GM23338 (cell line): ENCODE data around the gene LOXHD1. TPM values are rescaled to one million over a fixed set of nuclear protein-coding genes. Genes with fewer than 3 reads are reported as not detected.

ENCODE experiments used
- ATAC-seq: fragments of 200-7000 bp; cut with Tn5 transposase; 3 replicates; pipeline ENCODE4 v1.9.1; 2020
- DNase-seq: peaks from one replicate; pipeline ENCODE4 v3.0.0-alpha.2; 2015; ENCODE audit warnings: low spot score
- H2AFZ ChIP-seq: fragments of 200-600 bp; sonication (generic); 2 replicates; pipeline ENCODE4 v1.8.0; 2016; ENCODE audit warnings: antibody characterized with exemption, mild to moderate bottlenecking, moderate library complexity
- H3F3A ChIP-seq: fragments of 200-600 bp; sonication (generic); replicated peaks from 2 replicates; pipeline ENCODE4 v1.8.0; 2017; ENCODE audit warnings: antibody characterized with exemption, mixed run types, low read depth
- H3K27ac ChIP-seq: fragments of 200-600 bp; sonication (generic); 2 replicates; pipeline ENCODE4 v1.6.1; 2016; ENCODE audit warnings: low read depth
- H3K27me3 ChIP-seq: fragments of 200-600 bp; sonication (generic); 2 replicates; pipeline ENCODE4 v1.8.0; 2016; ENCODE audit warnings: mild to moderate bottlenecking, mixed run types, moderate library complexity; ENCODE audit not compliant: insufficient read depth
- H3K36me3 ChIP-seq: fragments of 200-600 bp; sonication (generic); 2 replicates; pipeline ENCODE4 v1.8.0; 2016; ENCODE audit warnings: mild to moderate bottlenecking; ENCODE audit not compliant: insufficient read depth
- H3K4me1 ChIP-seq: fragments of 200-600 bp; sonication (generic); 2 replicates; pipeline ENCODE4 v1.8.0; 2016; ENCODE audit warnings: mild to moderate bottlenecking, moderate library complexity; ENCODE audit not compliant: insufficient read depth
- H3K4me2 ChIP-seq: fragments of 200-600 bp; sonication (generic); 2 replicates; pipeline ENCODE4 v1.7.1; 2017; ENCODE audit warnings: mixed run types
- H3K4me3 ChIP-seq: fragments of 200-600 bp; sonication (generic); 2 replicates; pipeline ENCODE4 v1.6.1; 2016; ENCODE audit warnings: mixed run types
- H3K79me2 ChIP-seq: fragments of 200-600 bp; sonication (generic); replicated peaks from 2 replicates; pipeline ENCODE4 v1.8.0; 2017; ENCODE audit warnings: mild to moderate bottlenecking; ENCODE audit not compliant: insufficient read depth
- H3K9me2 ChIP-seq: fragments of 200-600 bp; sonication (generic); 2 replicates; pipeline ENCODE4 v1.8.0; 2017; ENCODE audit not compliant: insufficient read depth
- H4K20me1 ChIP-seq: fragments of 200-600 bp; sonication (generic); replicated peaks from 2 replicates; pipeline ENCODE4 v1.8.0; 2017; ENCODE audit warnings: mild to moderate bottlenecking; ENCODE audit not compliant: insufficient read depth
- H3K27ac Mint-ChIP-seq: 2 replicates; pipeline ENCODE4 v1.8.0; 2020; ENCODE audit warnings: inconsistent platforms, mild to moderate bottlenecking, moderate library complexity, mixed read lengths
- H3K27me3 Mint-ChIP-seq: 3 replicates; pipeline ENCODE4 v1.8.0; 2022; ENCODE audit warnings: low read depth, mild to moderate bottlenecking, moderate library complexity, mixed read lengths, inconsistent platforms; ENCODE audit not compliant: insufficient read depth, poor library complexity
- H3K36me3 Mint-ChIP-seq: 3 replicates; pipeline ENCODE4 v1.8.0; 2021; ENCODE audit warnings: low read depth, mild to moderate bottlenecking, inconsistent platforms, moderate library complexity, mixed read lengths
- H3K4me1 Mint-ChIP-seq: 3 replicates; pipeline ENCODE4 v1.8.0; 2020; ENCODE audit warnings: mild to moderate bottlenecking, inconsistent platforms, mixed read lengths
- H3K4me3 Mint-ChIP-seq: 3 replicates; pipeline ENCODE4 v1.8.0; 2021; ENCODE audit warnings: moderate library complexity, mild to moderate bottlenecking, inconsistent platforms, mixed read lengths
- H3K9me3 Mint-ChIP-seq: 3 replicates; pipeline ENCODE4 v1.8.0; 2020; ENCODE audit warnings: moderate library complexity, mild to moderate bottlenecking, inconsistent platforms, mixed read lengths
- CREB1 ChIP-seq: fragments of 250-450 bp; sonication (Bioruptor Pico); IDR thresholded peaks from 2 replicates; pipeline ENCODE4 v1.5.0; 2020; ENCODE audit warnings: low read depth, mild to moderate bottlenecking, moderate library complexity
- CTCF ChIP-seq, 2 experiments: fragments of 200-600 bp in 1 of 2; sonication (generic) in 1 of 2; conservative IDR thresholded peaks; 2 replicates each; pipeline versions ENCODE4 v1.5.1 to v1.6.1; 2016 to 2017; ENCODE audit warnings: antibody characterized with exemption in 2 of 2, low read depth in 2 of 2, mild to moderate bottlenecking in 2 of 2, moderate library complexity in 1 of 2
- EZH2 ChIP-seq: fragments of 200-600 bp; sonication (generic); IDR thresholded peaks from one replicate; pipeline ENCODE4 v1.8.0; 2017; ENCODE audit warnings: antibody characterized with exemption, mild to moderate bottlenecking, low read depth; ENCODE audit not compliant: unreplicated experiment
- EZH2phosphoT487 ChIP-seq: fragments of 200-600 bp; sonication (generic); IDR thresholded peaks from one replicate; pipeline ENCODE4 v1.8.1; 2018; ENCODE audit warnings: antibody characterized with exemption; ENCODE audit not compliant: unreplicated experiment
- JUNB ChIP-seq: IDR thresholded peaks from one replicate; pipeline ENCODE4 v1.6.1; 2016; ENCODE audit warnings: antibody characterized with exemption; ENCODE audit not compliant: unreplicated experiment
- NANOG ChIP-seq: IDR thresholded peaks from 2 replicates; pipeline ENCODE4 v1.6.1; 2016; ENCODE audit warnings: antibody characterized with exemption, borderline replicate concordance
- POLR2AphosphoS5 ChIP-seq: IDR thresholded peaks from 2 replicates; pipeline ENCODE4 v1.6.1; 2016; ENCODE audit warnings: antibody characterized with exemption, low read depth
- STAT1 ChIP-seq: IDR thresholded peaks from one replicate; pipeline ENCODE4 v1.6.1; 2016; ENCODE audit warnings: antibody characterized with exemption; ENCODE audit not compliant: unreplicated experiment
- ZNF114 ChIP-seq: fragments of 250-450 bp; sonication (Bioruptor Pico); IDR thresholded peaks from 2 replicates; pipeline ENCODE4 v1.5.0; 2020; ENCODE audit warnings: mild to moderate bottlenecking, moderate library complexity
- ZNF331 ChIP-seq: fragments of 250-450 bp; sonication (Bioruptor Pico); IDR thresholded peaks from 2 replicates; pipeline ENCODE4 v1.5.0; 2020; ENCODE audit warnings: low read depth, mild to moderate bottlenecking, moderate library complexity
- polyA plus RNA-seq: library from polyadenylated mRNA; unstranded; fragments of >200 nt; fragmentation: Nextera tagmentation; extraction: Ambion mirVana; gene quantifications from 2 replicates; pipeline ENCODE4 v1.2.1, GENCODE V29; 2016
- total RNA-seq: library from RNA; depleted of rRNA; stranded (reverse); fragments of >200 nt; shearing (Covaris generic); gene quantifications from 2 replicates; pipeline ENCODE4 v1.2.3, GENCODE V29; 2014
- TF ChIP-seq, protein P1 (sequence below): IDR thresholded peaks from one replicate; pipeline ENCODE4 v1.6.1; 2018; ENCODE audit warnings: antibody characterized with exemption; ENCODE audit not compliant: unreplicated experiment
- TF ChIP-seq, protein P2 (sequence below): IDR thresholded peaks from 2 replicates; pipeline ENCODE4 v1.6.1; 2016; ENCODE audit warnings: antibody characterized with exemption
- TF ChIP-seq, protein P3 (sequence below): fragments of 250-450 bp; sonication (Bioruptor Pico); IDR thresholded peaks from 2 replicates; pipeline ENCODE4 v1.5.0; 2020; ENCODE audit warnings: mild to moderate bottlenecking, moderate library complexity

Gene LOXHD1
- total and polyA plus RNA-seq, 2 experiments from 2014 or later = 0.17 TPM; not detected in 1

GRCh38 chr18:46624127-46624526 lies 32.9 kb downstream of the LOXHD1 start:
- Histone ChIP-seq H3K9me2 (no peaks in the 10 kb centered on the region), H3F3A (no peaks in the 10 kb centered on the region), H3K27ac (no peak overlapping the region), H3K36me3 (no peaks in the 10 kb centered on the region), H3K4me3 (no peak overlapping the region), H3K4me1 (no peaks in the 10 kb centered on the region), H3K27me3 (no peaks in the 10 kb centered on the region), H4K20me1 (no peaks in the 10 kb centered on the region), H3K4me2 (no peak overlapping the region), H2AFZ (peak overlapping the region; percentile 73), H3K79me2 (no peaks in the 10 kb centered on the region)
- peaks cover 3% of the 10 kb centered on the region for H3K27me3 Mint-ChIP-seq
- ATAC-seq (no peak), DNase-seq (no peak)
- H3K27ac Mint-ChIP-seq = no peak overlapping the region
- H3K9me3 Mint-ChIP-seq = no peaks in the 10 kb centered on the region
- no peaks in the 10 kb centered on the region for H3K36me3 Mint-ChIP-seq
- H3K4me3 Mint-ChIP-seq = no peak overlapping the region
- TF ChIP-seq, protein P1, sequence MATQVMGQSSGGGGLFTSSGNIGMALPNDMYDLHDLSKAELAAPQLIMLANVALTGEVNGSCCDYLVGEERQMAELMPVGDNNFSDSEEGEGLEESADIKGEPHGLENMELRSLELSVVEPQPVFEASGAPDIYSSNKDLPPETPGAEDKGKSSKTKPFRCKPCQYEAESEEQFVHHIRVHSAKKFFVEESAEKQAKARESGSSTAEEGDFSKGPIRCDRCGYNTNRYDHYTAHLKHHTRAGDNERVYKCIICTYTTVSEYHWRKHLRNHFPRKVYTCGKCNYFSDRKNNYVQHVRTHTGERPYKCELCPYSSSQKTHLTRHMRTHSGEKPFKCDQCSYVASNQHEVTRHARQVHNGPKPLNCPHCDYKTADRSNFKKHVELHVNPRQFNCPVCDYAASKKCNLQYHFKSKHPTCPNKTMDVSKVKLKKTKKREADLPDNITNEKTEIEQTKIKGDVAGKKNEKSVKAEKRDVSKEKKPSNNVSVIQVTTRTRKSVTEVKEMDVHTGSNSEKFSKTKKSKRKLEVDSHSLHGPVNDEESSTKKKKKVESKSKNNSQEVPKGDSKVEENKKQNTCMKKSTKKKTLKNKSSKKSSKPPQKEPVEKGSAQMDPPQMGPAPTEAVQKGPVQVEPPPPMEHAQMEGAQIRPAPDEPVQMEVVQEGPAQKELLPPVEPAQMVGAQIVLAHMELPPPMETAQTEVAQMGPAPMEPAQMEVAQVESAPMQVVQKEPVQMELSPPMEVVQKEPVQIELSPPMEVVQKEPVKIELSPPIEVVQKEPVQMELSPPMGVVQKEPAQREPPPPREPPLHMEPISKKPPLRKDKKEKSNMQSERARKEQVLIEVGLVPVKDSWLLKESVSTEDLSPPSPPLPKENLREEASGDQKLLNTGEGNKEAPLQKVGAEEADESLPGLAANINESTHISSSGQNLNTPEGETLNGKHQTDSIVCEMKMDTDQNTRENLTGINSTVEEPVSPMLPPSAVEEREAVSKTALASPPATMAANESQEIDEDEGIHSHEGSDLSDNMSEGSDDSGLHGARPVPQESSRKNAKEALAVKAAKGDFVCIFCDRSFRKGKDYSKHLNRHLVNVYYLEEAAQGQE = no peak
- TF ChIP-seq, protein P2, sequence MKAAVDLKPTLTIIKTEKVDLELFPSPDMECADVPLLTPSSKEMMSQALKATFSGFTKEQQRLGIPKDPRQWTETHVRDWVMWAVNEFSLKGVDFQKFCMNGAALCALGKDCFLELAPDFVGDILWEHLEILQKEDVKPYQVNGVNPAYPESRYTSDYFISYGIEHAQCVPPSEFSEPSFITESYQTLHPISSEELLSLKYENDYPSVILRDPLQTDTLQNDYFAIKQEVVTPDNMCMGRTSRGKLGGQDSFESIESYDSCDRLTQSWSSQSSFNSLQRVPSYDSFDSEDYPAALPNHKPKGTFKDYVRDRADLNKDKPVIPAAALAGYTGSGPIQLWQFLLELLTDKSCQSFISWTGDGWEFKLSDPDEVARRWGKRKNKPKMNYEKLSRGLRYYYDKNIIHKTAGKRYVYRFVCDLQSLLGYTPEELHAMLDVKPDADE = no peak
- TF ChIP-seq STAT1 (no peak), EZH2phosphoT487 (no peak), EZH2 (no peak), POLR2AphosphoS5 (no peak), CTCF (conservative IDR thresholded peaks at IDR 0.05; ENCODE audit: low read depth in 2 of 2) (no peak), ZNF114 (CRISPR knock-in tag) (no peak), ZNF331 (CRISPR knock-in tag) (no peak), NANOG (no peak), JUNB (no peak), CREB1 (CRISPR knock-in tag) (no peak)
- TF ChIP-seq, protein P3, sequence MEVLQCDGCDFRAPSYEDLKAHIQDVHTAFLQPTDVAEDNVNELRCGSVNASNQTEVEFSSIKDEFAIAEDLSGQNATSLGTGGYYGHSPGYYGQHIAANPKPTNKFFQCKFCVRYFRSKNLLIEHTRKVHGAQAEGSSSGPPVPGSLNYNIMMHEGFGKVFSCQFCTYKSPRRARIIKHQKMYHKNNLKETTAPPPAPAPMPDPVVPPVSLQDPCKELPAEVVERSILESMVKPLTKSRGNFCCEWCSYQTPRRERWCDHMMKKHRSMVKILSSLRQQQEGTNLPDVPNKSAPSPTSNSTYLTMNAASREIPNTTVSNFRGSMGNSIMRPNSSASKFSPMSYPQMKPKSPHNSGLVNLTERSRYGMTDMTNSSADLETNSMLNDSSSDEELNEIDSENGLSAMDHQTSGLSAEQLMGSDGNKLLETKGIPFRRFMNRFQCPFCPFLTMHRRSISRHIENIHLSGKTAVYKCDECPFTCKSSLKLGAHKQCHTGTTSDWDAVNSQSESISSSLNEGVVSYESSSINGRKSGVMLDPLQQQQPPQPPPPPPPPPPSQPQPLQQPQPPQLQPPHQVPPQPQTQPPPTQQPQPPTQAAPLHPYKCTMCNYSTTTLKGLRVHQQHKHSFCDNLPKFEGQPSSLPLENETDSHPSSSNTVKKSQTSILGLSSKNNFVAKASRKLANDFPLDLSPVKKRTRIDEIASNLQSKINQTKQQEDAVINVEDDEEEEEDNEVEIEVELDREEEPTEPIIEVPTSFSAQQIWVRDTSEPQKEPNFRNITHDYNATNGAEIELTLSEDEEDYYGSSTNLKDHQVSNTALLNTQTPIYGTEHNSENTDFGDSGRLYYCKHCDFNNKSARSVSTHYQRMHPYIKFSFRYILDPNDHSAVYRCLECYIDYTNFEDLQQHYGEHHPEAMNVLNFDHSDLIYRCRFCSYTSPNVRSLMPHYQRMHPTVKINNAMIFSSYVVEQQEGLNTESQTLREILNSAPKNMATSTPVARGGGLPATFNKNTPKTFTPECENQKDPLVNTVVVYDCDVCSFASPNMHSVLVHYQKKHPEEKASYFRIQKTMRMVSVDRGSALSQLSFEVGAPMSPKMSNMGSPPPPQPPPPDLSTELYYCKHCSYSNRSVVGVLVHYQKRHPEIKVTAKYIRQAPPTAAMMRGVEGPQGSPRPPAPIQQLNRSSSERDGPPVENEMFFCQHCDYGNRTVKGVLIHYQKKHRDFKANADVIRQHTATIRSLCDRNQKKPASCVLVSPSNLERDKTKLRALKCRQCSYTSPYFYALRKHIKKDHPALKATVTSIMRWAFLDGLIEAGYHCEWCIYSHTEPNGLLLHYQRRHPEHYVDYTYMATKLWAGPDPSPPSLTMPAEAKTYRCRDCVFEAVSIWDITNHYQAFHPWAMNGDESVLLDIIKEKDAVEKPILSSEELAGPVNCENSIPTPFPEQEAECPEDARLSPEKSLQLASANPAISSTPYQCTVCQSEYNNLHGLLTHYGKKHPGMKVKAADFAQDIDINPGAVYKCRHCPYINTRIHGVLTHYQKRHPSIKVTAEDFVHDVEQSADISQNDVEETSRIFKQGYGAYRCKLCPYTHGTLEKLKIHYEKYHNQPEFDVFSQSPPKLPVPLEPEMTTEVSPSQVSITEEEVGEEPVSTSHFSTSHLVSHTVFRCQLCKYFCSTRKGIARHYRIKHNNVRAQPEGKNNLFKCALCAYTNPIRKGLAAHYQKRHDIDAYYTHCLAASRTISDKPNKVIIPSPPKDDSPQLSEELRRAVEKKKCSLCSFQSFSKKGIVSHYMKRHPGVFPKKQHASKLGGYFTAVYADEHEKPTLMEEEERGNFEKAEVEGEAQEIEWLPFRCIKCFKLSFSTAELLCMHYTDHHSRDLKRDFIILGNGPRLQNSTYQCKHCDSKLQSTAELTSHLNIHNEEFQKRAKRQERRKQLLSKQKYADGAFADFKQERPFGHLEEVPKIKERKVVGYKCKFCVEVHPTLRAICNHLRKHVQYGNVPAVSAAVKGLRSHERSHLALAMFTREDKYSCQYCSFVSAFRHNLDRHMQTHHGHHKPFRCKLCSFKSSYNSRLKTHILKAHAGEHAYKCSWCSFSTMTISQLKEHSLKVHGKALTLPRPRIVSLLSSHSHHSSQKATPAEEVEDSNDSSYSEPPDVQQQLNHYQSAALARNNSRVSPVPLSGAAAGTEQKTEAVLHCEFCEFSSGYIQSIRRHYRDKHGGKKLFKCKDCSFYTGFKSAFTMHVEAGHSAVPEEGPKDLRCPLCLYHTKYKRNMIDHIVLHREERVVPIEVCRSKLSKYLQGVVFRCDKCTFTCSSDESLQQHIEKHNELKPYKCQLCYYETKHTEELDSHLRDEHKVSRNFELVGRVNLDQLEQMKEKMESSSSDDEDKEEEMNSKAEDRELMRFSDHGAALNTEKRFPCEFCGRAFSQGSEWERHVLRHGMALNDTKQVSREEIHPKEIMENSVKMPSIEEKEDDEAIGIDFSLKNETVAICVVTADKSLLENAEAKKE = no peak
- peaks cover 6% of the 10 kb centered on the region; the same call in 2 of the 3 replicates for H3K4me1 Mint-ChIP-seq
